ENCODE results near the gene HSD11B1L.
"Not testable (repeated sequence)": the region's sequence is repeated elsewhere in the genome, so short reads cannot be mapped to it uniquely, and the experiment has no call there.

HSD11B1L gene

DNA sequence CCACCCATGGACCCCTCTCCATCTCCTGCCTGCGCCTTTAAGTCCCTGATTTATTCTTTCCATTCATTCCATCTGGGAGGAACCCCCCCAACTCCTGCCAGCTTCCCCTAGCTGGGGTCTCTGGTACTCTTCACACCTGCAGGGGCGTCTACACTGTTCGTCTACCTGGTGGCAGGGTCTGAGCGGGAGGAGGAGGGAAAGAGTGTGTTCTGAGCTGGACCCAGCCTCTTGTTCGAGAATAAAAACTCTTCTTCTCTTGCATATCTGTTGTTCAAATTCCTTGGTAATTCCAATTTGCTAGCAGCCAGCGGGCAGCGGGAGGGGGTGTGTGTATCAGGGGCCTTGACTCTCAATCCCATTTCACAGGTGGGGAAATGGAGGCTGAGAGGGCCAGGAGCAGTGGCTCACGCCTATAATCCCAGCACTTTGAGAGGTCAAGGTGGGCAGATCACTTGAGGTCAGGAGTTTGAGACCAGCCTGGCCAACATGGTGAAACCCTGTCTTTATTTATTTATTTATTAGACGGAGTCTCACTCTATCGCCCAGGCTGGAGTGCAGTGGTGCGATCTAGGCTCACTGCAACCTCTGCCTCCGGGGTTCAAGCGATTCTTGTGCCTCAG lies 7.5 kb downstream of the HSD11B1L start:
- not testable (repeated sequence) for DNase-seq

DNA sequence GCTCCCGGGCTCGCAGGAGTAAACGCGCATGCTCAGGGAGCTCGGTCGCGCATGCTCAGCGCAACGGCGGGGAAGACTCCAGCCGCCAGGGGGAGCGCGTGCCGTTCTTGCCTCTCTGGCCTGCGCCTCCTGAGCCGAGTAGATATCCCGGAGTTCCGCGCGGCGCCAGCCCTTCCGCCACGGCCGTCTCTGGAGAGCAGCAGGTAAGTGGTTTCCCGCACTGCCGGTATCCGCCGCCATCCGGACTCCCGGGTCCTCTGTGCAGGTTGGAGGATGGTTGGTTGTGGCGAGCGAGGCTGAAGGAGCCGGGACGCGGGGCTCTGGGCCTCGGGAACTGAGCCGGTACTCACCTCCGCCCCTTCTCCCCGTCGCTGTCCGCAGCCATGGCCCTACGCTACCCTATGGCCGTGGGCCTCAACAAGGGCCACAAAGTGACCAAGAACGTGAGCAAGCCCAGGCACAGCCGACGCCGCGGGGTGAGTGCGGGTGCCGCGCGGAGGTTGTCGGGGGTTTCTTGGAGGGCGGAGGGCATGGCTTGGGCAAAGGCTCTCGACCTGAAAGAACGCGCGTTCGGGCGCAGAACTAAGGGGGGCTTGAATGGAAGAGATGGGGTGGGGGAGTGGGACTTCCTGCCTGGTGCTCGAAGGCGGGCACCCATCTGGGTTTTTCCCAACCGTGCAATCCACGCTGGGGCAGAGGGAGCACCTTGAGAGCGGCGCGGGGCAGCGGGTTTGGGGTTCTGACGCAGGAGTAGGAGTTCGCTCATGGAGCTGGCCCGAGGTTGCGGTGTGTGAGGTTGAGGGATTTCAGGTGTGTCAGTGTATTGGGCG lies 9.5 kb downstream of the HSD11B1L start, which contains the start of gene RPL36:
Gene RPL36 (plus strand): TSS at position 171 of the 830 bp plus-strand sequence. CDS start 213 bp downstream, at position 384.
- DNase-seq, result peak; percentile 84

DNA sequence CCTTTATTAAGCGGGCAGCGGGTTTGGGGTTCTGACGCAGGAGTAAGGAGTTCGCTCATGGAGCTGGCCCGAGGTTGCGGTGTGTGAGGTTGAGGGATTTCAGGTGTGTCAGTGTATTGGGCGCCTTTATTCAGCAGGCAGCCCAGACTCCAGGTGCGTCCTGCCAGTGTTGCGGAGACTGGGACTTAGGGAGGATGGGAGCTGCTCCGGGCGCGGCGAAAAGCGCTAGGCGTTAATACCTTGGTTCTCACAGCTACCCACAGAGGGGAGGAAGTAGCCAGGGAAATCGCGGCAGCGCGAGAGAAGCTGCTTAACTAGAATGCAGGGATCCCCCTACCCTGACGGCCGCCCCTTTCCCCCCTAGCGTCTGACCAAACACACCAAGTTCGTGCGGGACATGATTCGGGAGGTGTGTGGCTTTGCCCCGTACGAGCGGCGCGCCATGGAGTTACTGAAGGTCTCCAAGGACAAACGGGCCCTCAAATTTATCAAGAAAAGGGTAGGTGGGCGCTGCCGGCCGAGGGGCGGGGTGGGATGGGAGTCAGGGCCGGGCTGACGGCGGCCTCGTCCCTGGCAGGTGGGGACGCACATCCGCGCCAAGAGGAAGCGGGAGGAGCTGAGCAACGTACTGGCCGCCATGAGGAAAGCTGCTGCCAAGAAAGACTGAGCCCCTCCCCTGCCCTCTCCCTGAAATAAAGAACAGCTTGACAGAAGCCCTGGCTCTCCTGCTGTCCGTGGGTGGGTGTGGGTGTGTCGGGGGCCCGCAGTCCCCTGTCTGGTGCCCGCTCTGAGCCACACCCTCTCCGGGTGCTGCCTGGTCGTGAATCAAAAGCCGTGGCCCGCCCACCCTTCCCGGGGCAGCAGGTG lies 10.4 kb downstream of the HSD11B1L start:
- DNase-seq, result no peak

DNA sequence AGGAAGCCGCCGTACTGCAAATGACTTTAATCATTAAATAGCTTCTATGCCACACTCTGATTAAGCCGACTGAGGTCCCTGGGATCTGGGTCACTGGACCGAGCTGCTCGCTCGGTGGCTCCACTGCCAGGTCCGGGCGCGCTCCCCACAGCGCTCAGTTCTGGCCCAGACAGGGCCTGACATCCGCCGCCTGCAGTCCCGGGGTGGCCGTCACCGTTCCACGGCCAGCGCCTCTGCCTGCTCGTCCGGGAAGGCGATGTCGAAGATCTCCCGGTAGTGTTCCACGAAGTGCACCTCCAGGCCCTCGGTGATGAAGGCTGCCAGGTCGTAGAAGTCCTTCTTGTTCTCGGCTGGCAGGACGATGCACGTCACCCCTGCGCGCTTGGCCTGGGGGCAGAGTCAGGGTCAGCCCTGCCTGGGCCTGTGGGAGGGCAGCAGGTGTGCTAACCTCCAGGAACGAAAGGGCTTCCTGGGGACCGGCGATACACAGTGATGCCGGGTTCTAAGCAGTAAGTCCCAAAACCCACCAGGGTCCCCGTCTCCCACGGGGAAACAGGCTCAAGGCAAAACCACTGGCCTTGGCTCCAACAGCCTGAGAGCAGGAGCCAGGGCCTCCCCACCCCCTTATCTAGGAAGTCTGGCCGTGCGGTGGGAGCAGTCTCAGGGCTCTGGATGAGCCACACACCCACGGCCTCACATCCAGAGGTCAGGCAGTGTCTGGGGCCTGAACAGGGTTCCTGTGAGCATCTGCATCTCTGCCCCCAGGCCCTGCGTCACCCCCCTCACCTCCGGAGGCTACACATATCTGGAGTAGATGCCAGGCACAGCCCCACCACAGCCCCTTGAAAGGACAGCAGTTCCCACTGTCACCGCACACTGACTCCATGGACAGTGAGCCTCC lies 11.2 kb downstream of the HSD11B1L start:
- no peak for DNase-seq

DNA sequence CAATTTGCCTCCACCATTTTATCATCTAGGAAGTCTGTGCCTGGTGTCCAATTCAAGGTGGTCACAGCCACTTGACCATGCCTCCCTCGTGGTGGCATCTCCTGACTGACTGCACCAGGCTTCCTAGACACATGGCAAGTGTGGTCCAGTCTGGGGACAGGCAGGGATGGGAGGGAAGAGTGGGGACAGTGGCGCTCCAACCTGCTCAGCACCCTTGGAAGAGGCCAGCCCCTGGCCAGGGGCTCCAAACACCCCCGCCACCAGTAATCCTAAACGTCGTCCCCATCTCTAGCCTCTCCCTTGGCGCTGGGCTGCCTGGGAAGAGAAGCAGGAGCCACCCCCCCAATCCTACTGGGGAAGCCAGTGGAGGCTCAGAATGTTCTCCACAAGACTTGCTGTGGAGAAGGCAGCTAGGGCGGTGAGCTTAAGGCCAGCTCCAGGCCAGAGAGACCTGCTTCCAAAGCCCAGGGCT lies 11.9 kb downstream of the HSD11B1L start:
- DNase-seq, result no peak

DNA sequence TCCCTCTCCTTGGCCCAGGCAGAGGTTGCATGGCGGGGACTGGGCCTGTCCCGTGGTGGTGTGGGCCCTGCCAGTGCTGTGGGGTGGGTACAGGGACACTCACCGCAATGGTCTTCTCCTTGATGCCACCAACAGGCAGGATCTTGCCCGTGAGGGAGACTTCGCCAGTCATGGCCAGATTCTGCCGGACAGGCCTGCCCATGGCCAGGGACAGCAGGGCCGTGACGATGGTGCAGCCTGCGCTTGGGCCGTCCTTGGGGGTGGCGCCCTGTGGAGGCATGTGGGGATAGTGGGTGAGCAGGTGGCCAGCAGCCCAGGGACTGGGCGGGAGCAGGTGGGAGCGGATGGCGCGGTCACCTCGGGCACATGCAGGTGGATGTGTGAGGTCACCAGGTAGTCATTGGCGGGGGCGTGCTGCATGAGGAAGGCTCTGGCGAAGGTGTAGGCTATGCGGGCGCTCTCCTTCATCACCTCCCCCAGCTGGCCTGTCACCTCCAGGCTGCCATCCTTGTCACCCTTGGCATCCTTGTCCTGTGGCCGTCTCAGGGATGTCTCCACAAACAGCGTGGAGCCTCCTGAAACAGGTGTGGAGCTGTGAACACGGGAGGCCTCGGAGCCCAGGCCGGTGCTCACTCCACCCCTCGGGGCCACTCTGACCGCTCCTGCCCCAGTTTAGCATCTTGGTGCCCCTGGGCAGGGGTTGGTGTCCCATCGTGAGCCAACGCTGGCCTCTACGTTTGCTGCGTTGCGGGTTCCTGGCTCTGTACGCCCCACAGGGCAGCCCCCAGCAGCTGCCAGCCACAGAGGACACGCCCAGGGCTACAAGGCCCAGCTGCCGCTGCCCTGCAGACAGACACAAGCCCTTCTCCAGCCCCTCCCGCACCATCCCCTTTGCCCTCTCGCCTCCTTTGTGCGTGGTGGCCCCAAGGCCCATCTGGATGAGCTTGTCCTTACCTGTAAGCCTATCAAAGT lies 12.7 kb downstream of the HSD11B1L start:
- DNase-seq, result no peak

DNA sequence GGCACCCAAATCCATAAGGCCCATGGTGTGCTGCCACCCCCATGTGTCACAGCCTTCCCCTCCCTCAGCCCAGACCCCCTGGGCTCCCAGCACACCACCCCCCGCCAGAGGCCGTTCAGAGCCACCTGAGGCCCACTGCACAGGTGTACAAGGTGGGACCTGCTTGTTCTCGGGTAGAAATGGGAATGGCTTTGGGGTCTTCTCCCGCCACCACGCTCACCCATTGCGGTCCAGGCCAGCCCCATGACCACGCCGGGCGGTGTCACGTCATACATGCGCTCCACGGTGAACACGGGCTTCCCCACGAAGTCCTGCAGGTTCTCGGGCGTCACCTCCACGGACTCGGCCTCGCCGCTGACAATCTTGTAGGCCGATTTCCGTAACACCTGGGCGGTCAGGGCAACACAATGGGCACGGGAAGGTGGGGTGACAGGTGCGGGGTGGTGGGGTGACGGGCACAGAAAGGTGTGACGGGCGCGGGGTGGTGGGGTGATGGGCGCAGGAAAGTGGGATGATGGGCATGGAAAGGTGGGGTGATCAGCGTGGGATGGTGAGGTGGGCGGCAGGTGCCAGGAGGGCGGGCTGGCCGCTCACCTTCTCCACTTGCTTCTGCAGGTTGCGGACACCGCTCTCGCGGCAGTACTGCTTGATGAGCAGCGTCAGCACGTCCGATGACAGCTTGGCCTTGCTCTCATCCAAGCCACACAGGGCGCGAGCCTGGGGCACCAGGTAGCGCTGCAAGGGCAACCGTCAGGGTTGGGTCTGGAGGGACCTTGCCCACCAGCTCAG lies 13.5 kb downstream of the HSD11B1L start:
- DNase-seq, result no peak

DNA sequence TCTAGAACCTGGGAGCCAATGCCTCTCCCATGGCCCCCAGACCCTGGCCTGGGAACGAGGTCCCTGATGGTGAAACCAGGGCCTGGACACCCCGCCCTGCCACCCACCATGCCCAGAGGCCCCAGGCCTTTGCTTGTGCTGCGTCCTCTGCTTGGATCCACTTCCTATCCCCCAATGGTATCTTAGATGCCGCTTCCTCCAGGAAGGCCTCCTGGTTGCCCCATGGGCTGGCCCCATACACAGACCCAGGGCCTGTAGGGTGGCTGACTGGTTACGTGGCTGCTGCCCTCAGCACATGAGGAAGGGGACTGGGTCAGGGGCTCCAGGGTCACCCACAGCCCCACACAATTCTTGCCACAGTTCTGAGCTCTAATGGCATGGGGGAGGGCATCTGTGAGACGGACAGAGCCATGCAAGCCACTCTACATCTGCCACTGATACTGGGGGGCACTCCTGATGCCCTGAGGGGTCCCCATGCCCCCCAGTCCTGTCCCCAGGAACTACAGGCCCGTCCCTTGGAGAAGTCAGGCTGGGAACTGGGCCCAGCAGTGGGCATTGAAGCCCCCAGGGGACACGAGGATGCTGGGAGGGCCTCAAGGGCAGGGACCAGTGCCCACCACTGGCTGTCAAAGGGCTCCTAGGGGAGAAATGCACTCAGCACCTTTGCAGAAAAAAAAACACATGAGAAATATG lies 14.3 kb downstream of the HSD11B1L start:
- DNase-seq, result no peak

DNA sequence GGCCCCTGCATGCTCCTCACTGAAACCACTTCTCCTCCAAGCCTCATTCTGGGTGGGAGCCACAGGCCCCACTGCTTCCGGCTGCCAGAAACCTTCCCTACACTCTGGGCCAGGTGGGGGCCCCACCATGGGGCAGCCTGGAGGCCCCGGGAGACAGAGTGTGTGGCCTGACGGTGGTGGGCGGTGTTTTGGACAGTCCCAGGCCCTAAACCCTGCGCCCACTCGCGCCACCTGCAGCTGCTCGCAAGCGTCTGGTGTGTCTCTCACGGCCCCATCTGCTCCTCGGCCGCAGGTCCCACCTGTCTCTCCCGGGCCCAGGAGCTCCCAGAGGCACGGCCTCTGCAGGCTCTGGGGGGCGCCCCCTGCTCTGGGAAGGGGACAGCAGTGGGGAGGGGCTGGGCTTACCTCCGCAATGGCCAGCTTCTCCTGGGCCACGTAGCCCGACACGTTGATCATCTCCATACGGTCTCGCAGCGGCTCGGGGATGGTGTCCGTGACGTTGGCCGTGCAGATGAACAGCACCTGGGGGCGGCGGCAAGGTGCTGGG lies 14.9 kb downstream of the HSD11B1L start:
- no peak for DNase-seq

DNA sequence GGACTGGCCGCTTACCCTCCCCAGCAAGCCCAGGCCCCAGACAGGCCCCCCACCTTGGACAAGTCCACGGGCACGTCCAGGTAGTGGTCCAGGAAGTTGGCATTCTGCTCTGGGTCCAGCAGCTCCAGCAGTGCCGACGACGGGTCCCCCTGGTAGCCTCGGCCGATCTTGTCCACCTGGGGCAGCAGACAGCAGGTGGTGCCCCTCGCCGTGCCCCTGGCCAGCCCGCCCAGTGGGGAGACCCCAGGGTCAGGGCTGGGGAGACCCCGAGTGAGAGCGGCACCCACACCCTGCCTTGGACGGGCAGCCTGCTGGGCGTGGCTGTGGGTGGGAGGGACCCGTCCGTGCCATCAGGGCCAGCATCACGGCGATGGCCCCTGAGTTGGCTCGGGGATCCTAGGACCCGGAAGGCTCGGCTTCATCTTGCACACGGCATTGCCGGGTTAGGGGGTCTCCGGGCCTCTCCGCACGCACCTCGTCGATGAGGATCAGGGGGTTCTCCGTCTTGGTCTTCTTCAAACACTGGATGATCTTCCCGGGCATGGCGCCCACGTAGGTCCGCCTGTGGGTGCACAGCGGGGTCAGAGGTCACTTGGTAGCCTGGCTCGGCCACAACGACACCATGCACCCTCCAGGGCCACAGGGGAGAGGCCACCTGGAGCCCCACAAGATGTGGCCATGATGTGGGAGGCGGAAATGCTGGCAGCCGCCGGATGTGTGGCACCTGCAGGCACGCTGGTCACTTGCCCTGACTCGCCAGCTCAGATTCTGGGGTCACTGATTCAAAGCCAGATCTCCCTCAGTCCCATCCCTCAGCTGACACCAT lies 15.6 kb downstream of the HSD11B1L start:
- no peak for DNase-seq

DNA sequence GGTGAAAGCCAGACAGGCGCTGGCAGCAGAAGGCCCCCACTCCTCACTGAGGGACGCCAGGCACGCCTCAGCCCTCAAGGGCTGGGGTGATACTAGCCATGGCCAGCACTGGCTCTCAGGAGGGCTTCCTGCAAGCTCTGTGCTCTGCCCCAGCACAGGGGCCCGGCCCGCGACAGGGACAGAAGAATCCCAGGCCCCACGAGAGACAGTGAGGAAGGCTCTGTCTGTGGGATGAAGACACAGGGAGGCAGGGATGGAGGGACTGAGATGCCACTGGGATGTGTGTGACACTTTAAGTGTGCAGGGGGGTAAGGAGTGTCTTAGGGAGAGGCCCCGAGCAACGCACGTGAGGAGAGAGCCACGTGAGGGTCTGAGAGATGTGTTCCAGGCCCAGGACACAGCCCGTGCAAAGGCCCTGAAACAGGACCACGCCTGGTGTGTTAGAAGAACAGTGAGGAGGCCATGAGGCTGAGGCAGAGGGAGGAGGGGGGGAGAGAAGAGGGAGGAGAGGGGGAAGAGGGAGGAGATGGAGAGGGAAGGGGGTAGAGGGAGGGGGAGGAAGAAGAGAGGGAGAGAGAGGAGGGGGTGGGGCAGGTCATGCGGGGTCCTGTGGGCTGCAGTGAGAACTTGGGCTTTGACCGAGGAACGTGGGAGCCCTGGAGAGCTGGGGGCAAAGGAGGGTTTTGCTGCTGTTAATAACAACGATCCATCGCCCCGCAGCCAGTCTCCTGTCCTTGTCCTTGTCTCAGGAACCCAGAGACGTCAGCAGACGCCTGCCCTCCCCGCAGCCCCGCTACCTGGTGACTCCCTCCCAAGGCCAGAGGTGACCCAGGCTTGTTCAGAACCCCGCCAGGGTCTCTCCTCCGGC lies 16.4 kb downstream of the HSD11B1L start:
- no peak for DNase-seq

DNA sequence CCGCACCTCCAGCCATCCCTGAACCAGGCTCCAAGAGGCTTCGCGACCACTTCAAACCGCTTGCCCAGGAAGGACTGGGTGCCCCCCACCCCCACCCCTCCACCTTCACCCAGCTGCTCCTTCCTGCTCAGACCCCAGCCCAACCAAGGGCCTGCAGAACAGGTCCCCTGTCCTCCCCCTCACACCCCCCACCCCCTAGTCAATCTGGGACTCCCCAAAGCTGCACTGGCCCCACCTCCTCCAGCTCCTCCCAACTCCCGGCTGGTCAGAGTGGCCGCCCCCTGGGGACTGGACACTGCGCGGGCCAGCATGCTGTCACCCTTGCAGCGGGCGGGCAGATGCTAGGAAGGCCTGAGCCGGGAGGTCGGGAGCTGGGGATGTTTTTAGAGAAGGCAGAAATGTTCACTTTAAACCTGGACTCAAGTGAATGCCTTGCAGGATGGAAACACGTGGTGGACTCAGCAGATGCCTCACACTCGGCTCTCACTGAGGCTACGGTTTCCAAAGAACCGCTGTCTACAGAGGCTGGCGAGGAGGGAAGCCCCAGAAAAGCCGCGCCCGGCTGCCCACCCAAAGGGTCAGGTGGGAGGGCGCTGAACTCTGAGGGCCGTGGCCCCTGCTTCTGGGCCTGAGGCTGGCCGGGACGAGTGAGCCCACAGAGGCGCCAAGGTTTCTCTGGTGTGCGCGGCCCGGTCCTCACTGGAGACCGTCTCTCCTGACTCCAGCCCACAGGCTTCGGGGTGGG lies 17.2 kb downstream of the HSD11B1L start:
- no peak for DNase-seq

DNA sequence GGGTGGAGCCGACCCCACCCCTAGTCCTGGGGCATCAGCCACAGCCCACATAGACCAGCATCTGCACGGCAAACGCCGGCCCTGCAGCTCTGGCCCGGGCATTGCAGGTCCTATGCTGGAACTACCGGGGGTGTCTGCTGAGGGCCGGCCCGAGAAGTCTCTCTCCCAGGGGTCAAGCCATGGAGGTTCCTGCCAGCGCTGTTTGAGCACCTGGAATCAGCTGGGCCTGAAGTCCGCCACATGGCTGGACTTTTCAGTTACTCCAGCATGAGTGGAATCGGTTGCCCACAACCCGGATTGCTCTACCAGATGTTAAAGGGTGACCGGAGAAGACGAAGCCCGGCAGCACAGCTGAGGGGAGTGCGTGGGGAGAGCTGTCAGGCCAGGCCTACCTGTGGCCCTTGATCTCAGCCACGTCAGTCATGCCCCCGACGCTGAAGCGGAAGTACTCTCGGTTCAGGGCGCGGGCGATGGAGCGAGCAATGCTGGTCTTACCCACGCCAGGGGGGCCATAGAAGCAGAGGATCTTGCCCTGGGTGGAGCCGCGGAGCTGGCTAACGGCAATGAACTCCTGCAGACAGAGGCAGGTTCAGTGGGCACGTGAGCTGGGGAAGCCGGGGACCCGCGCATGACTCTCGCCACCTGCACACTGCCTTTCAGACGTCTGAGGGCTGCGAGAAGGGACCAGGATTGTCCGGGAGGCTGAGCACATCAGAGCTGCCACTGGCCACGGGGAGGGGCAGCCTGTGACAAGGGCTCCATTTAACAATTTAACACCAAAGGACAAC lies 18.0 kb downstream of the HSD11B1L start:
- DNase-seq, result no peak

DNA sequence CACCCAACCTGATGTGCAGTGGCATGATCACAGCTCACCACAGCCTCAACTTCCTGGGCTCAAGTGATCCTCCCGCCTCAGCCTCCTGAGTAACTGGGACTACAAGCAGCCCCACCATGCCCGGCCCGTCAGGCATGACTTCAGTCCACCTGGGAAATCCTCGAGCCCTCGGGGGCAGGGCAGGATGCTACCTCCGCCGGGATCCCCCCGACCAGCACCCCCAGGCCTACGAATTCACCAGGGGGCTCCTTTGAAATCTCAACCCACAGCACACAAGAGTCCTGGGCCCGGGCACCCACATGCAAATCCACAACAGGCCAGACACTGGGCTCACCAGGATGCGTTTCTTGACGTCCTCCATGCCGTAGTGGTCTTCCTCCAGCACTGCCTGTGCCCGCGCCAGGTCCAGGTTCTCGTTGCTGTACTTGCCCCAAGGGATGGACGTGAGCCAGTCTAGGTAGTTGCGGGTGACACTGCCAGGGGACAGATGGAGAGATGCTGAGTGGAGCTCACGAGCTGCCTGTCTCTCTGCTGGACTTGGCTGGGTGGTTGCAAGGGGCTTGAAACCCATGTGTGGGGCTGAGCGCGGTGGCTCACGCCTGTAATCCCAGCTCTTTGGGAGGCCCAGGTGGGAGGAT lies 19.7 kb downstream of the HSD11B1L start:
- DNase-seq, result no peak

DNA sequence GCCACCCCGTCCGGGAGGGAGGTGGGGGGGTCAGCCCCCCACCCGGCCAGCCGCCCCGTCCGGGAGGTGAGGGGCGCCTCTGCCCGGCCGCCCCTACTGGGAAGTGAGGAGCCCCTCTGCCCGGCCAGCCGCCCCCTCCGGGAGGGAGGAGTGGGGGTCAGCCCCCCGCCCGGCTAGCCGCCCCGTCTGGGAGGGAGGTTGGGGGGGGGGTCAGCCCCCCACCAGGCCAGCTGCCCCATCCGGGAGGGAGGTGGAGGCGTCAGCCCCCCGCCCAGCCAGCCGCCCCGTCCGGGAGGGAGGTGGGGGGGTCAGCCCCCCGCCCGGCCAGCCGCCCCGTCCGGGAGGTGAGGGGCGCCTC lies 21.2 kb downstream of the HSD11B1L start:
- DNase-seq, result not testable (repeated sequence)

Data from NCI-H1048 (cell line).